ENCODE data around the gene IL7R. TPM values are rescaled to one million over a fixed set of nuclear protein-coding genes. Genes with fewer than 3 reads are reported as not detected.

The IL7R gene
- total and polyA plus RNA-seq, 2 of the 4 experiments (the other 2 are of a cell fraction): 40.7 to 71.7 TPM

DNA sequence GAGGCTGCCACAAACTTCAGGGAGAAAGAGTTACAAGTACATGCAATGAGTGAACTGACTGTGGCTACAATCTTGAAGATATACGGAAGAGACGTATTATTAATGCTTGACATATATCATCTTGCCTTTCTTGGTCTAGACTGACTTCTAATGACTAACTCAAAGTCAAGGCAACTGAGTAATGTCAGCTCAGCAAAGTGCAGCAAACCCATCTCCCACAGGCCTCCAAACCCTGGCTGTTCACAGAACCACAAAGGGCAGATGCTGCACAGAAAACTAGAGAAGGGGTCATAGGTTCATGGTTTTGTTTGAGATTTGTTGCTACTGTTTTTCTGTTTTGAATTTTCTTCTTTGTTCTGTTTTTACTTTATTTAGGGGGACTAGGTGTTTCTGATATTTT is 21.0 kb downstream of the IL7R start:
- dilution Hi-C loops (cut with HindIII; ENCODE audit: low sequenced_read_pairs, unreplicated experiment) (no loop called here), intact Hi-C loops (cut with micrococcal nuclease) (no loop called here), in situ Hi-C loops (cut with MboI; ENCODE audit: low sequenced_read_pairs) (no loop called here)
- Histone ChIP-seq H3K27ac (ENCODE audit: insufficient read depth, low read length) (no peak overlapping the region), H3K27me3 (ENCODE audit: control insufficient read depth, insufficient read depth, low read length) (no peaks in the 10 kb centered on the region), H3K18ac (ENCODE audit: low read depth, low read length) (no peak overlapping the region), H2AFZ (replicated peaks; ENCODE audit: low read length, poor library complexity) (no peak overlapping the region), H2BK20ac (ENCODE audit: low read depth, low read length) (no peak overlapping the region), H3K36me3 (ENCODE audit: control insufficient read depth, insufficient read depth, low read length) (peaks cover 15% of the 10 kb centered on the region), H3K9me1 (ENCODE audit: insufficient read depth, low read length) (peaks cover 3% of the 10 kb centered on the region; the same call in 1 of the 2 replicates), H2BK15ac (ENCODE audit: low read depth, low read length) (no peak overlapping the region), H2AK5ac (ENCODE audit: low read depth, low read length) (no peak overlapping the region), H3K4ac (ENCODE audit: low read depth, low read length) (no peak overlapping the region), H3K79me1 (ENCODE audit: low read depth in 1 of 2, low read length in 2 of 2) (peaks cover 3 to 6% of the 10 kb centered on the region in 2 experiments; a peak in 1 of 4 replicates), H4K8ac (ENCODE audit: low read depth in 2 of 2, low read length in 2 of 2) (no peak overlapping the region), H3K4me3 (ENCODE audit: insufficient read depth, low read depth, low read length) (no peak overlapping the region), H3K9me3 (ENCODE audit: control insufficient read depth, insufficient read depth, low read length) (no peaks in the 10 kb centered on the region), H3K4me1 (ENCODE audit: control insufficient read depth, insufficient read depth, low read length) (no peaks in the 10 kb centered on the region; the same call in 1 of the 2 replicates), H2AK9ac (replicated peaks; ENCODE audit: low read depth, low read length, poor library complexity) (no peak overlapping the region), H4K20me1 (ENCODE audit: insufficient read depth, low read length) (no peaks in the 10 kb centered on the region), H2BK120ac (ENCODE audit: low read depth, low read length) (no peak overlapping the region), H3K9ac (ENCODE audit: low read depth, low read length) (no peak overlapping the region), H3K56ac (ENCODE audit: extremely low read depth, insufficient read depth, low read length) (no peak overlapping the region), H3K23ac (ENCODE audit: low read depth, low read length) (no peak overlapping the region), H4K91ac (ENCODE audit: insufficient read depth, low read depth, low read length) (no peak overlapping the region), H4K5ac (ENCODE audit: low read depth, low read length) (peak overlapping the region; percentile 35; the same call in 1 of the 2 replicates), H3K4me2 (ENCODE audit: low read depth, low read length) (no peak overlapping the region), H2BK5ac (ENCODE audit: low read depth, low read length, poor library complexity, severe bottlenecking) (no peak overlapping the region), H3K14ac (replicated peaks; ENCODE audit: low read depth, low read length) (no peak overlapping the region)
- ATAC-seq (ENCODE audit: low read depth) (no peak), DNase-seq (no peak)
- TF ChIP-seq POLR2A (IDR thresholded peaks at IDR 0.05; ENCODE audit: low read depth, low read length) (no peak), RFX5 (IDR thresholded peaks at IDR 0.05; ENCODE audit: low read depth, low read length) (no peak), SMC3 (IDR thresholded peaks at IDR 0.05; ENCODE audit: low read depth, low read length) (no peak)
- BruUV-seq (replicated peaks): no TSS peak
- no CpG with 5 or more reads among the region's 2 CpGs for WGBS, 2 experiments (ENCODE audit: extremely low coverage in 2 of 2, insufficient read length in 1 of 2)
- ChIA-PET CTCF (no interaction called here), POLR2A (ENCODE audit: unreplicated experiment) (no interaction called here)
